GM21528 (cell line): Measurements from ENCODE around the gene TWSG1.
A peak's percentile ranks its signal among the peaks of the same experiment; 100 is the strongest.

Experiments used
- ATAC-seq: cut with Tn5 transposase; IDR thresholded peaks from one replicate; pipeline ENCODE4 v1.9.1; 2021; ENCODE audit warnings: mild to moderate bottlenecking, moderate library complexity; ENCODE audit not compliant: unreplicated experiment, low FRiP score

The TWSG1 gene

GRCh38 chr18:9334329-9334972 is at the start of gene TWSG1:
TWSG1 (plus strand) TSS chr18:9334773; CDS start chr18:9337230, 2,457 bp downstream.
- ATAC-seq = peak; percentile 84

GRCh38 chr18:9285604-9286003 is 49.0 kb upstream of the TWSG1 start:
- no peak for ATAC-seq

- ATAC-seq = no peak
Measured at GRCh38 chr18:9287036-9287435, 47.5 kb upstream of the TWSG1 start.

- no peak for ATAC-seq
Measured at GRCh38 chr18:9289698-9290097, 44.9 kb upstream of the TWSG1 start.

GRCh38 chr18:9290156-9290555 is 44.4 kb upstream of the TWSG1 start:
- ATAC-seq = no peak

- no peak for ATAC-seq
Measured at GRCh38 chr18:9292047-9292446, 42.5 kb upstream of the TWSG1 start.

- ATAC-seq = no peak
Measured at GRCh38 chr18:9293948-9294347, 40.6 kb upstream of the TWSG1 start.

- ATAC-seq = no peak
Measured at GRCh38 chr18:9296233-9297006, 38.2 kb upstream of the TWSG1 start.

- ATAC-seq = no peak
Measured at GRCh38 chr18:9297007-9297393, 37.6 kb upstream of the TWSG1 start.

GRCh38 chr18:9304388-9305070 is 30.0 kb upstream of the TWSG1 start:
- ATAC-seq = no peak

- ATAC-seq = no peak
Measured at GRCh38 chr18:9319333-9319732, 15.2 kb upstream of the TWSG1 start.

- ATAC-seq = no peak
Measured at GRCh38 chr18:9321017-9321452, 13.5 kb upstream of the TWSG1 start.

- ATAC-seq = no peak
Measured at GRCh38 chr18:9321736-9322135, 12.8 kb upstream of the TWSG1 start.

- ATAC-seq = no peak
Measured at GRCh38 chr18:9322744-9323143, 11.8 kb upstream of the TWSG1 start.

GRCh38 chr18:9323750-9324445 is 10.7 kb upstream of the TWSG1 start:
- ATAC-seq = no peak

GRCh38 chr18:9325716-9326115 is 8.9 kb upstream of the TWSG1 start:
- no peak for ATAC-seq

- no peak for ATAC-seq
Measured at GRCh38 chr18:9328776-9329175, 5.8 kb upstream of the TWSG1 start.

- no peak for ATAC-seq
Measured at GRCh38 chr18:9329471-9329870, 5.1 kb upstream of the TWSG1 start.

GRCh38 chr18:9330419-9330818 is 4.2 kb upstream of the TWSG1 start:
- no peak for ATAC-seq

GRCh38 chr18:9333441-9334328 is 888 bp upstream of the TWSG1 start:
- peak; percentile 39 for ATAC-seq
